KMS-11 (cell line): ENCODE results near the gene ZBTB7B.

Source experiments
- H2AFZ ChIP-seq: fragments of 200-600 bp; sonication (generic); 2 replicates; pipeline ENCODE4 v1.6.1; 2016; ENCODE audit warnings: antibody characterized with exemption, mixed run types, low read depth
- H3K27ac ChIP-seq: fragments of 200-600 bp; sonication (generic); 2 replicates; pipeline ENCODE4 v1.6.1; 2016; ENCODE audit warnings: mild to moderate bottlenecking, mixed run types
- H3K27me3 ChIP-seq: fragments of 200-600 bp; sonication (generic); 2 replicates; pipeline ENCODE4 v1.6.1; 2017; ENCODE audit warnings: mild to moderate bottlenecking, low read depth, mixed run types, moderate library complexity; ENCODE audit not compliant: insufficient read depth
- H3K36me3 ChIP-seq: fragments of 200-600 bp; sonication (generic); 2 replicates; pipeline ENCODE4 v1.6.1; 2017; ENCODE audit warnings: mild to moderate bottlenecking, mixed run types; ENCODE audit not compliant: insufficient read depth
- H3K4me1 ChIP-seq: fragments of 200-600 bp; sonication (generic); 2 replicates; pipeline ENCODE4 v1.6.1; 2016; ENCODE audit warnings: mild to moderate bottlenecking, low read depth, mixed run types; ENCODE audit not compliant: poor library complexity, severe bottlenecking
- H3K4me2 ChIP-seq: fragments of 200-600 bp; sonication (generic); 2 replicates; pipeline ENCODE4 v1.7.0; 2016; ENCODE audit warnings: mild to moderate bottlenecking, mixed run types
- H3K4me3 ChIP-seq: fragments of 200-600 bp; sonication (generic); IDR thresholded peaks from 2 replicates; pipeline ENCODE4 v1.6.1; 2017; ENCODE audit warnings: low read depth, low read length, mixed read lengths; ENCODE audit not compliant: insufficient read depth
- H3K79me2 ChIP-seq: fragments of 200-600 bp; sonication (generic); 2 replicates; pipeline ENCODE4 v1.6.1; 2016; ENCODE audit warnings: low read depth, mixed run types; ENCODE audit not compliant: insufficient read depth
- H3K9ac ChIP-seq: fragments of 200-600 bp; sonication (generic); 2 replicates; pipeline ENCODE4 v1.6.1; 2016; ENCODE audit warnings: mild to moderate bottlenecking, mixed run types
- H4K20me1 ChIP-seq: fragments of 200-600 bp; sonication (generic); 2 replicates; pipeline ENCODE4 v1.6.1; 2016; ENCODE audit warnings: mild to moderate bottlenecking, mixed run types; ENCODE audit not compliant: insufficient read depth
- TF ChIP-seq, protein P1 (sequence below): fragments of 200-600 bp; sonication (generic); conservative IDR thresholded peaks from 2 replicates; pipeline ENCODE4 v1.6.1; 2017; ENCODE audit warnings: low read depth, mild to moderate bottlenecking, antibody characterized with exemption, low read length, moderate library complexity, mixed read lengths

The ZBTB7B gene

DNA sequence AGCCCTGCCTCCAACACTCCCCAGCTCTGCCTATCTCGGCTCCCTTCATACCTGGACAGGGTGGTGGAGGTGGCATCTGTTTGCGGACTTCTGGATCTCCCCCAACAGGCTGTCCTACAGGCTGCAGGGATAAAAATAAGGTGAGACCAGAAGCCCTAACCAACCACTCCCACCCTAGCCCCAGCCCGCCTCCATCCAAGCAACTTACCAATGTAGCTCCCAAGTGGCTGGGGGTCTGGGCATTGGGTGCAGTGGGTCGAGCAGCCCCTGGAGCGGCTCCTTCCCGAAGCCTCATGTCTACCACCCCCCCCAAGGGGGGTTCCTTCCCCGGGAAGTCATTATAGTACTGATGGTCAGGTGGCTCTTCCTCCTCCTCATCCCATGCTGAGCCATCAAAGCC is 36.5 kb upstream of the ZBTB7B start:
- H3K27ac ChIP-seq: no peak overlapping the region
- no peak overlapping the region for H3K4me2 ChIP-seq
- H3K36me3 ChIP-seq: peaks cover 7% of the 10 kb centered on the region; the same call in 1 of the 2 replicates
- H3K4me3 ChIP-seq: no peak overlapping the region
- no peaks in the 10 kb centered on the region for H4K20me1 ChIP-seq
- TF ChIP-seq, protein P1, sequence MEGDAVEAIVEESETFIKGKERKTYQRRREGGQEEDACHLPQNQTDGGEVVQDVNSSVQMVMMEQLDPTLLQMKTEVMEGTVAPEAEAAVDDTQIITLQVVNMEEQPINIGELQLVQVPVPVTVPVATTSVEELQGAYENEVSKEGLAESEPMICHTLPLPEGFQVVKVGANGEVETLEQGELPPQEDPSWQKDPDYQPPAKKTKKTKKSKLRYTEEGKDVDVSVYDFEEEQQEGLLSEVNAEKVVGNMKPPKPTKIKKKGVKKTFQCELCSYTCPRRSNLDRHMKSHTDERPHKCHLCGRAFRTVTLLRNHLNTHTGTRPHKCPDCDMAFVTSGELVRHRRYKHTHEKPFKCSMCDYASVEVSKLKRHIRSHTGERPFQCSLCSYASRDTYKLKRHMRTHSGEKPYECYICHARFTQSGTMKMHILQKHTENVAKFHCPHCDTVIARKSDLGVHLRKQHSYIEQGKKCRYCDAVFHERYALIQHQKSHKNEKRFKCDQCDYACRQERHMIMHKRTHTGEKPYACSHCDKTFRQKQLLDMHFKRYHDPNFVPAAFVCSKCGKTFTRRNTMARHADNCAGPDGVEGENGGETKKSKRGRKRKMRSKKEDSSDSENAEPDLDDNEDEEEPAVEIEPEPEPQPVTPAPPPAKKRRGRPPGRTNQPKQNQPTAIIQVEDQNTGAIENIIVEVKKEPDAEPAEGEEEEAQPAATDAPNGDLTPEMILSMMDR: no peak
- H3K4me1 ChIP-seq: peaks cover 50% of the 10 kb centered on the region
- no peak overlapping the region for H2AFZ ChIP-seq
- H3K27me3 ChIP-seq: no peaks in the 10 kb centered on the region
- peaks cover 44% of the 10 kb centered on the region for H3K79me2 ChIP-seq
- H3K9ac ChIP-seq: no peak overlapping the region

DNA sequence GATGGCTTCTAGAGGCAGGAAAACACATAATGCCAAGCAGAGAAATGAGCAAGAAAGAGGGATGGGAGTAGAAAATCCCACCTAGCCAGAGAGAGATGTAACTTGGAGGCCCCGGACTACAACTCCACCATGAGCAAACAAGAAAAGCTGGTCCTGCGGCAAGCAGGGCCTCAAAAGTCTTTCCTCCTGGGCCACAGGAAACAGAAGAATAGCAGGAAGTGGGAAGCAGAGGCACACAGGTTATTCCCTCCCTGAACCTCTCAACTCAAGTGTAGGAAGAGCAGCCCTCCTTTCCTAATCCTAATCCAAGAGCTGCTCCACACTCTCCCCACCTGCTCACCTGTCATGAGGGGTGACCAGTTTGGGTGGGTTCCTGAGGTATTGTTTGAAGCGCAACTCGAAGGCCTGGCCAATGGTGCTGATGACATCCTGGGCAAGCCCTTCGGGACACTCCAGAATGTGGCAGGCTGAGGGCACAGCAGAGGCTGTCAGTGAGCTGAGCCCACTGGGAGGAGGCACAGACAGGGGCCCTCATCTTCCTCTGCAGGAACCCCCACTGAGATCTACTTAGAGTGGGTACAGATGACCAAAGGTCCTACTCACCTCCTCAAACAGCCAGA is 35.2 kb upstream of the ZBTB7B start:
- no peak overlapping the region; the same call in 1 of the 2 replicates for H3K27ac ChIP-seq
- H3K36me3 ChIP-seq: peaks cover 7% of the 10 kb centered on the region; the same call in 1 of the 2 replicates
- no peaks in the 10 kb centered on the region for H4K20me1 ChIP-seq
- H3K4me1 ChIP-seq: peaks cover 62% of the 10 kb centered on the region
- TF ChIP-seq, protein P1: no peak
- H3K4me2 ChIP-seq: no peak overlapping the region
- no peak overlapping the region for H3K4me3 ChIP-seq
- no peak overlapping the region for H3K9ac ChIP-seq
- peaks cover 53% of the 10 kb centered on the region for H3K79me2 ChIP-seq
- no peaks in the 10 kb centered on the region for H3K27me3 ChIP-seq
- no peak overlapping the region for H2AFZ ChIP-seq

DNA sequence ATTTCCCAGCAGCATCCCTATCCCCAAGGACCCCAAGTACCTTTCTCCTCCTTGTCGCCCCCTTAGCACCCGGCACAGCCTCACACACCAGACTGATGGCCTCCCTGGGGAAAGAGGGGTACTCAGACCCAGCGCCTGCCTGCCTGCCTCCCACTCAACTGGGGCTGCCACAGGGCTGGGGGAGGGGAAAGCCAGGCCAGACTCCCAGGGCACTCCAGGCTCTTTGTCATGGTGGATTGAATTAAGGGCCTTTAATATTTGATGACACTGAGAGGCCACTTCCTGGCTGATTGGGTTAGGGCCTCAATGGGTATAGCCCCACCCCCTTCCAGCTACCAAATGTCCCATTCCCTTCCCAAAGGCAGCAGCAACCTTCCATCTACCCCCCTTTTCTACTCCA is 33.9 kb upstream of the ZBTB7B start:
- Histone ChIP-seq H4K20me1 (no peaks in the 10 kb centered on the region), H3K36me3 (peaks cover 1% of the 10 kb centered on the region; the same call in 1 of the 2 replicates), H3K27me3 (no peaks in the 10 kb centered on the region), H3K9ac (no peak overlapping the region; the same call in 1 of the 2 replicates), H3K4me3 (no peak overlapping the region), H3K27ac (no peak overlapping the region), H3K4me1 (peaks cover 61% of the 10 kb centered on the region), H3K4me2 (no peak overlapping the region; the same call in 1 of the 2 replicates), H3K79me2 (peaks cover 57% of the 10 kb centered on the region), H2AFZ (no peak overlapping the region)
- TF ChIP-seq, protein P1: no peak

DNA sequence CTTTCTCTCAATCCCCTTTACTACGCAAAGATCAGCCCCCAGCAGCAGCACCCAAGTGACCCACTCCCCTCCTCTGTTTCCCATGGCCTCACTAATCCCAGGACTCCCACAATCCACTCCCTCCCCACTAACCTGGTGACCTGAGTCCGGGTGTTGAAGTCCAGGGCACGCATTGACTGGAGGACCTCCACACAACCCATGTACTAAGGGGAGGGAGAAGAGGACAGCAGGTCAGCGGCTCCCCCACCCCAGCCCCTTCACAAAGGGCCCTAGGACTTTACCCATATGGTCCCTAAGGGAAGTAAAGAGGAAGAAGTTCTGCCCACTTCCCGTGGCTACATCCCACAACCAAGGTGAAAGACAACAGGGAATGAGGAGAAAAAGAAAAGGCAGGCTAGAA is 33.4 kb upstream of the ZBTB7B start:
- H3K36me3 ChIP-seq: no peaks in the 10 kb centered on the region; the same call in 1 of the 2 replicates
- peaks cover 57% of the 10 kb centered on the region for H3K4me1 ChIP-seq
- H3K4me3 ChIP-seq: no peak overlapping the region
- TF ChIP-seq, protein P1: no peak
- no peak overlapping the region; the same call in 1 of the 2 replicates for H3K9ac ChIP-seq
- H3K27ac ChIP-seq: no peak overlapping the region
- peak overlapping the region; percentile 73; the same call in 1 of the 2 replicates for H3K4me2 ChIP-seq
- H3K27me3 ChIP-seq: no peaks in the 10 kb centered on the region
- peaks cover 58% of the 10 kb centered on the region for H3K79me2 ChIP-seq
- no peak overlapping the region for H2AFZ ChIP-seq
- no peaks in the 10 kb centered on the region for H4K20me1 ChIP-seq
